Measurements from ENCODE around the gene BCAS3.
A peak's percentile ranks its signal among the peaks of the same experiment; 100 is the strongest.
"Not testable (repeated sequence)": the region's sequence is repeated elsewhere in the genome, so short reads cannot be mapped to it uniquely, and the experiment has no call there.

BCAS3 gene

GRCh38 chr17:60916043-60916442, 238.4 kb downstream of the BCAS3 start:
- FAIRE-seq, result no peak
- DNase-seq (ENCODE audit: insufficient read length, low spot score), result no peak

- FAIRE-seq, result no peak
- DNase-seq (ENCODE audit: insufficient read length, low spot score), result no peak
Observed at GRCh38 chr17:60920107-60920506, 242.5 kb downstream of the BCAS3 start.

- DNase-seq (ENCODE audit: insufficient read length, low spot score) (no peak), FAIRE-seq (peak; percentile 77)
Observed at GRCh38 chr17:60923000-60923399, 245.3 kb downstream of the BCAS3 start.

- FAIRE-seq (peak; percentile 77), DNase-seq (ENCODE audit: insufficient read length, low spot score) (peak; percentile 25)
Observed at GRCh38 chr17:60926466-60927183, 249.0 kb downstream of the BCAS3 start.

GRCh38 chr17:60933739-60934138, 256.1 kb downstream of the BCAS3 start:
- FAIRE-seq (no peak), DNase-seq (ENCODE audit: insufficient read length, low spot score) (no peak)

GRCh38 chr17:60934723-60935122, 257.1 kb downstream of the BCAS3 start:
- FAIRE-seq (no peak), DNase-seq (ENCODE audit: insufficient read length, low spot score) (no peak)

GRCh38 chr17:60935991-60936390, 258.3 kb downstream of the BCAS3 start:
- DNase-seq (ENCODE audit: insufficient read length, low spot score); FAIRE-seq: not testable (repeated sequence)

- DNase-seq (ENCODE audit: insufficient read length, low spot score) (no peak), FAIRE-seq (no peak)
Observed at GRCh38 chr17:60939318-60939717, 261.7 kb downstream of the BCAS3 start.

GRCh38 chr17:60941028-60941427, 263.4 kb downstream of the BCAS3 start:
- FAIRE-seq (no peak), DNase-seq (ENCODE audit: insufficient read length, low spot score) (no peak)

GRCh38 chr17:60941571-60941970, 263.9 kb downstream of the BCAS3 start:
- FAIRE-seq (peak; percentile 38), DNase-seq (ENCODE audit: insufficient read length, low spot score) (no peak)

GRCh38 chr17:60944751-60945150, 267.1 kb downstream of the BCAS3 start:
- DNase-seq (ENCODE audit: insufficient read length, low spot score) (no peak), FAIRE-seq (no peak)

GRCh38 chr17:60947100-60947499, 269.4 kb downstream of the BCAS3 start:
- no peak for DNase-seq (ENCODE audit: insufficient read length, low spot score)
- peak; percentile 40 for FAIRE-seq

- FAIRE-seq (no peak), DNase-seq (ENCODE audit: insufficient read length, low spot score) (no peak)
Observed at GRCh38 chr17:60947543-60947942, 269.9 kb downstream of the BCAS3 start.

GRCh38 chr17:60952747-60953146, 275.1 kb downstream of the BCAS3 start:
- DNase-seq (ENCODE audit: insufficient read length, low spot score) (no peak), FAIRE-seq (peak; percentile 75)

- peak; percentile 44 for FAIRE-seq
- DNase-seq (ENCODE audit: insufficient read length, low spot score), result no peak
Observed at GRCh38 chr17:60959011-60959410, 281.4 kb downstream of the BCAS3 start.

- no peak for FAIRE-seq
- peak; percentile 24 for DNase-seq (ENCODE audit: insufficient read length, low spot score)
Observed at GRCh38 chr17:60959696-60960095, 282.0 kb downstream of the BCAS3 start.

GRCh38 chr17:60960398-60961065, 282.9 kb downstream of the BCAS3 start:
- DNase-seq (ENCODE audit: insufficient read length, low spot score), result no peak
- FAIRE-seq, result no peak

GRCh38 chr17:60964160-60964559, 286.5 kb downstream of the BCAS3 start:
- DNase-seq (ENCODE audit: insufficient read length, low spot score), result no peak
- no peak for FAIRE-seq

GRCh38 chr17:60968266-60968665, 290.6 kb downstream of the BCAS3 start:
- no peak for DNase-seq (ENCODE audit: insufficient read length, low spot score)
- FAIRE-seq, result no peak

GRCh38 chr17:60969500-60970037, 291.9 kb downstream of the BCAS3 start:
- FAIRE-seq (peak; percentile 51), DNase-seq (ENCODE audit: insufficient read length, low spot score) (no peak)

- no peak for DNase-seq (ENCODE audit: insufficient read length, low spot score)
- FAIRE-seq, result no peak
Observed at GRCh38 chr17:60970741-60971140, 293.1 kb downstream of the BCAS3 start.

Measured in HTR-8/SVneo (cell line).